ENCODE measurements around the gene CR2. TPM values are rescaled to one million over a fixed set of nuclear protein-coding genes. Genes with fewer than 3 reads are reported as not detected.

The CR2 gene
- total RNA-seq, 1 experiment from 2014 or later, result 1.8 TPM

DNA sequence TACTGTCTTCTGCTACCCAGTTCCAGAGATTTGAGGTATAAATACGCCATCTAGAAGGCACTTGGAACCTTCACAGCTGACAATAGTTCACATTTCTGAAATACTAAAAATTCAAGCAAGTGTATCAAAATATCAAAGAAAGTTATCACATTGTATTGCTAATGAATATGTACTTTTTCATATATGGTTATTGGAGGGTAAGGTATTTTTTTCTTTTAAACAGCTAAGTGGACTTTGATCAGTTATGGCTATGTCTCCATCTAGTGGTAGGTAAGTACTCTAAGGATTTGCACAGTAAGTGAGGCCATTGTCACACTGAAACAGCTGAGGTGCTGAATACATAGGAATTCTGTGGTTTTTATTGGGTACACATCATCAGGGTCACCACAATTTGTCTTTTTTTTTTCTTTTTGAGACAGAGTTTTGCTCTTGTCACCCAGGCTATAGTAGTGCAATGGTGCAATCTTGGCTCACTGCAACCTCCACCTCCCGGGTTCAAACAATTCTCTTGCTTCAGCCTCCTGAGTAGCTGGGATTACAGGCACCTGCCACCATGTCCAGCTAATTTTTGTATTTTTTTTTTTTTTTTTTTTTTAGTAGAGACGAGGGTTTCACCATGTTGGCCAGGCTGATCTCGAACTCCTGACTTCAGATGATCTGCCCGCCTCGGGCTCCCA is 49.1 kb upstream of the CR2 start:
- Mint-ChIP-seq H3K9me3 (no peaks in the 10 kb centered on the region), H3K36me3 (ENCODE audit: insufficient read depth in 1 of 3, low read depth in 3 of 3) (no peaks in the 10 kb centered on the region), H3K4me1 (no peaks in the 10 kb centered on the region), H3K27ac (no peak overlapping the region), H3K4me3 (no peak overlapping the region), H3K27me3 (ENCODE audit: low read depth) (peaks cover 2% of the 10 kb centered on the region)
- Histone ChIP-seq H3K27me3 (ENCODE audit: insufficient read depth, low read length) (no peaks in the 10 kb centered on the region), H3K23me2 (ENCODE audit: insufficient read length, low read depth, low read length, poor library complexity, severe bottlenecking) (no peaks in the 10 kb centered on the region), H2BK15ac (ENCODE audit: low read depth, low read length) (no peak overlapping the region), H2BK20ac (ENCODE audit: low read depth, low read length, poor library complexity, severe bottlenecking) (no peak overlapping the region), H4K5ac (ENCODE audit: insufficient read length, low read depth, low read length) (no peak overlapping the region), H3K4me2 (ENCODE audit: insufficient read depth, insufficient read length, low read length) (no peak overlapping the region), H2AFZ (ENCODE audit: low read length) (no peak overlapping the region), H4K91ac (ENCODE audit: insufficient read length, low read depth, low read length) (no peak overlapping the region), H2BK5ac (ENCODE audit: insufficient read length, low read length) (no peak overlapping the region), H3K4me1 (ENCODE audit: insufficient read depth, low read length) (no peaks in the 10 kb centered on the region), H3K18ac (ENCODE audit: insufficient read length, low read depth, low read length) (no peak overlapping the region), H3T11ph (ENCODE audit: low read length) (no peak overlapping the region), H2BK120ac (ENCODE audit: low read depth, low read length, poor library complexity, severe bottlenecking) (no peak overlapping the region), H3K79me2 (ENCODE audit: insufficient read depth, low read length) (no peaks in the 10 kb centered on the region), H4K8ac (replicated peaks; ENCODE audit: insufficient read length, low read depth, low read length) (no peak overlapping the region), H3K14ac (ENCODE audit: insufficient read depth, low read length) (no peak overlapping the region), H2BK12ac (ENCODE audit: insufficient read length, low read depth, low read length) (no peak overlapping the region), H3K27ac (ENCODE audit: insufficient read length, low read depth, low read length) (no peak overlapping the region), H3K56ac (ENCODE audit: insufficient read length, low read depth, low read length) (no peak overlapping the region), H4K20me1 (ENCODE audit: control insufficient read depth, insufficient read depth, insufficient read length) (no peaks in the 10 kb centered on the region), H2AK5ac (ENCODE audit: insufficient read length, low read length) (no peak overlapping the region), H3K4ac (ENCODE audit: low read depth, low read length) (no peak overlapping the region), H3K9ac (ENCODE audit: extremely low read depth, insufficient read length, low read length) (no peak overlapping the region), H3K23ac (ENCODE audit: insufficient read length, low read depth, low read length) (no peak overlapping the region), H3K79me1 (ENCODE audit: insufficient read depth, low read depth, low read length, poor library complexity, severe bottlenecking) (no peaks in the 10 kb centered on the region), H3K9me3 (ENCODE audit: control insufficient read depth, low read depth, low read length) (no peaks in the 10 kb centered on the region)
- TF ChIP-seq CTCF (conservative IDR thresholded peaks at IDR 0.05), result peak; percentile 90
- no CpG with 5 or more reads among the region's 6 CpGs for WGBS (ENCODE audit: extremely low coverage, insufficient read length, low lambda C conversion rate)
- DNase-seq, result no peak

Data from H9 (cell line).